Activated CD4-positive, alpha-beta T cell treated with anti-CD3 and anti-CD28 coated beads, Interleukin-2, Interleukin-6, amounts not matched to agents 100 ng/mL and 50 ng/mL, durations not matched to agents 16 hours and 8 hours (primary cell): ENCODE measurements around the gene DENND1B.
"Not testable (repeated sequence)": the region's sequence is repeated elsewhere in the genome, so short reads cannot be mapped to it uniquely, and the experiment has no call there.

ENCODE experiments used
- DNase-seq: peaks from one replicate; pipeline ENCODE4 v3.0.0-alpha.2; 2020

Gene DENND1B

GRCh38 chr1:197541411-197541810, 233.9 kb downstream of the DENND1B start:
- DNase-seq = no peak

GRCh38 chr1:197526736-197527371, 248.4 kb downstream of the DENND1B start:
- DNase-seq = peak; percentile 16

- DNase-seq = peak; percentile 56
These were observed 254.1 kb downstream of the DENND1B start for GRCh38 chr1:197521118-197521739.

GRCh38 chr1:197519741-197520334, 255.4 kb downstream of the DENND1B start:
- DNase-seq = peak; percentile 5

- no peak for DNase-seq
These were observed 259.9 kb downstream of the DENND1B start for GRCh38 chr1:197515421-197515820.

- DNase-seq = no peak
These were observed 264.4 kb downstream of the DENND1B start for GRCh38 chr1:197510691-197511378.

- DNase-seq = no peak
These were observed 278.6 kb downstream of the DENND1B start for GRCh38 chr1:197496722-197497121.

GRCh38 chr1:197491505-197491904, 283.8 kb downstream of the DENND1B start:
- DNase-seq = not testable (repeated sequence)

GRCh38 chr1:197486946-197487345, 288.3 kb downstream of the DENND1B start:
- no peak for DNase-seq

GRCh38 chr1:197485790-197486189, 289.5 kb downstream of the DENND1B start:
- no peak for DNase-seq

- peak; percentile 46 for DNase-seq
These were observed 294.2 kb downstream of the DENND1B start for GRCh38 chr1:197481101-197481500.

GRCh38 chr1:197480446-197480845, 294.8 kb downstream of the DENND1B start:
- DNase-seq = no peak

GRCh38 chr1:197472141-197472540, 303.1 kb downstream of the DENND1B start:
- no peak for DNase-seq

- DNase-seq = no peak
These were observed 303.9 kb downstream of the DENND1B start for GRCh38 chr1:197471248-197471985.

GRCh38 chr1:197470330-197470729, 304.9 kb downstream of the DENND1B start:
- DNase-seq = no peak

- no peak for DNase-seq
These were observed 305.6 kb downstream of the DENND1B start for GRCh38 chr1:197469620-197470210.

- DNase-seq = no peak
These were observed 306.6 kb downstream of the DENND1B start for GRCh38 chr1:197468543-197469175.

- DNase-seq = no peak
These were observed 307.4 kb downstream of the DENND1B start for GRCh38 chr1:197467881-197468280.

- no peak for DNase-seq
These were observed 308.5 kb downstream of the DENND1B start for GRCh38 chr1:197466813-197467212.

GRCh38 chr1:197465528-197466327, 309.6 kb downstream of the DENND1B start:
- no peak for DNase-seq

- no peak for DNase-seq
These were observed 311.2 kb downstream of the DENND1B start for GRCh38 chr1:197464044-197464443.
